Measurements from ENCODE around the gene AK5.

Gene AK5

GRCh38 chr1:77288275-77288674, 6.5 kb downstream of the AK5 start:
- no peaks in the 10 kb centered on the region for H3F3A ChIP-seq (ENCODE audit: insufficient read depth)
- TF ChIP-seq CTCF (IDR thresholded peaks at IDR 0.05; ENCODE audit: insufficient read depth, low read length, poor library complexity, severe bottlenecking) (no peak), EZH2phosphoT487 (conservative IDR thresholded peaks at IDR 0.05; ENCODE audit: low read length) (no peak)
- no peaks in the 10 kb centered on the region for H3K79me2 ChIP-seq (ENCODE audit: insufficient read depth, low read length)
- no peak overlapping the region for H3K4me2 ChIP-seq (ENCODE audit: low read depth, low read length, poor library complexity, severe bottlenecking)
- H3K36me3 ChIP-seq (ENCODE audit: low read length), result no peaks in the 10 kb centered on the region
- no peak overlapping the region for H2AFZ ChIP-seq (ENCODE audit: low read depth, low read length, severe bottlenecking)
- H3K9me2 ChIP-seq (replicated peaks; ENCODE audit: insufficient read depth, low read length), result no peaks in the 10 kb centered on the region
- H3K27ac ChIP-seq (ENCODE audit: low read depth, low read length), result no peak overlapping the region
- H3K9me3 ChIP-seq (ENCODE audit: insufficient read depth, low read length), result no peaks in the 10 kb centered on the region
- no peaks in the 10 kb centered on the region for H4K20me1 ChIP-seq (ENCODE audit: low read depth, low read length)
- H3K27me3 ChIP-seq (ENCODE audit: low read length), result no peaks in the 10 kb centered on the region
- H3K9ac ChIP-seq (ENCODE audit: low read length), result no peak overlapping the region
- no peak overlapping the region for H3K4me3 ChIP-seq (ENCODE audit: insufficient read depth, low read length, poor library complexity, severe bottlenecking)

GRCh38 chr1:77290576-77290975, 8.8 kb downstream of the AK5 start:
- Histone ChIP-seq H3K9me3 (ENCODE audit: insufficient read depth, low read length) (no peaks in the 10 kb centered on the region), H3K4me2 (ENCODE audit: low read depth, low read length, poor library complexity, severe bottlenecking) (no peak overlapping the region), H3K27ac (ENCODE audit: low read depth, low read length) (no peak overlapping the region), H4K20me1 (ENCODE audit: low read depth, low read length) (no peaks in the 10 kb centered on the region), H3K79me2 (ENCODE audit: insufficient read depth, low read length) (no peaks in the 10 kb centered on the region), H3F3A (ENCODE audit: insufficient read depth) (no peaks in the 10 kb centered on the region), H3K9ac (ENCODE audit: low read length) (no peak overlapping the region), H3K4me3 (ENCODE audit: insufficient read depth, low read length, poor library complexity, severe bottlenecking) (no peak overlapping the region), H2AFZ (ENCODE audit: low read depth, low read length, severe bottlenecking) (no peak overlapping the region), H3K36me3 (ENCODE audit: low read length) (no peaks in the 10 kb centered on the region), H3K27me3 (ENCODE audit: low read length) (no peaks in the 10 kb centered on the region), H3K9me2 (replicated peaks; ENCODE audit: insufficient read depth, low read length) (no peaks in the 10 kb centered on the region)
- TF ChIP-seq EZH2phosphoT487 (conservative IDR thresholded peaks at IDR 0.05; ENCODE audit: low read length), result no peak
- TF ChIP-seq CTCF (IDR thresholded peaks at IDR 0.05; ENCODE audit: insufficient read depth, low read length, poor library complexity, severe bottlenecking), result no peak

GRCh38 chr1:77292551-77292950, 10.7 kb downstream of the AK5 start:
- no peaks in the 10 kb centered on the region for H3F3A ChIP-seq (ENCODE audit: insufficient read depth)
- TF ChIP-seq EZH2phosphoT487 (conservative IDR thresholded peaks at IDR 0.05; ENCODE audit: low read length), result no peak
- no peak for TF ChIP-seq CTCF (IDR thresholded peaks at IDR 0.05; ENCODE audit: insufficient read depth, low read length, poor library complexity, severe bottlenecking)

More at GRCh38 chr1:77292551-77292950, 10.7 kb downstream of the AK5 start:
- Histone ChIP-seq H2AFZ (ENCODE audit: low read depth, low read length, severe bottlenecking) (no peak overlapping the region), H4K20me1 (ENCODE audit: low read depth, low read length) (no peaks in the 10 kb centered on the region), H3K4me3 (ENCODE audit: insufficient read depth, low read length, poor library complexity, severe bottlenecking) (no peak overlapping the region), H3K27me3 (ENCODE audit: low read length) (no peaks in the 10 kb centered on the region), H3K9me3 (ENCODE audit: insufficient read depth, low read length) (no peaks in the 10 kb centered on the region), H3K4me2 (ENCODE audit: low read depth, low read length, poor library complexity, severe bottlenecking) (no peak overlapping the region), H3K79me2 (ENCODE audit: insufficient read depth, low read length) (no peaks in the 10 kb centered on the region), H3K27ac (ENCODE audit: low read depth, low read length) (no peak overlapping the region), H3K36me3 (ENCODE audit: low read length) (no peaks in the 10 kb centered on the region), H3K9ac (ENCODE audit: low read length) (no peak overlapping the region), H3K9me2 (replicated peaks; ENCODE audit: insufficient read depth, low read length) (no peaks in the 10 kb centered on the region)
